SK-N-SH (cell line): ENCODE data around the gene NAXD.

Experiments
- CHD2 ChIP-seq: fragments of 150-350 bp; IDR thresholded peaks from 2 replicates; pipeline ENCODE4 v1.6.1; 2018; ENCODE audit warnings: low read length; ENCODE audit not compliant: partially characterized antibody
- EP300 ChIP-seq, 2 experiments: IDR thresholded peaks; 2 replicates each; pipeline versions ENCODE4 v1.4.0 to v1.6.1; 2012; ENCODE audit warnings: borderline replicate concordance in 1 of 2, low read depth in 1 of 2, low read length in 1 of 2
- EZH2phosphoT487 ChIP-seq: fragments of 200-600 bp; sonication (generic); IDR thresholded peaks from 2 replicates; pipeline ENCODE4 v1.6.1; 2017; ENCODE audit warnings: low read depth, mixed run types, mild to moderate bottlenecking, antibody characterized with exemption, moderate library complexity, borderline replicate concordance
- JUND ChIP-seq: IDR thresholded peaks from 2 replicates; pipeline ENCODE4 v1.4.0; 2012
- POLR2AphosphoS5 ChIP-seq: IDR thresholded peaks from 2 replicates; pipeline ENCODE4 v1.6.1; 2012; ENCODE audit warnings: low read depth, low read length
- RAD21 ChIP-seq: IDR thresholded peaks from 2 replicates; pipeline ENCODE4 v1.6.1; 2012; ENCODE audit warnings: mild to moderate bottlenecking, low read length
- REST ChIP-seq: IDR thresholded peaks from 2 replicates; pipeline ENCODE4 v1.6.1; 2012; ENCODE audit warnings: mild to moderate bottlenecking, low read depth, low read length, moderate library complexity
- RFX5 ChIP-seq: IDR thresholded peaks from 2 replicates; pipeline ENCODE4 v1.6.1; 2012; ENCODE audit warnings: mild to moderate bottlenecking, improper control_type of control experiment, low read length
- TAF1 ChIP-seq: IDR thresholded peaks from 2 replicates; pipeline ENCODE4 v1.6.1; 2012; ENCODE audit warnings: low read depth, mild to moderate bottlenecking, low read length, moderate library complexity, borderline replicate concordance
- TEAD4 ChIP-seq: IDR thresholded peaks from 2 replicates; pipeline ENCODE4 v1.4.0; 2012; ENCODE audit warnings: mild to moderate bottlenecking, borderline replicate concordance; ENCODE audit not compliant: insufficient read depth
- TF ChIP-seq, protein P1 (sequence below): fragments of 200-600 bp; sonication (generic); IDR thresholded peaks from 2 replicates; pipeline ENCODE4 v1.6.1; 2017; ENCODE audit warnings: antibody characterized with exemption, mild to moderate bottlenecking, moderate library complexity
- TF ChIP-seq, protein P2 (sequence below): IDR thresholded peaks from 2 replicates; pipeline ENCODE4 v1.4.0; 2012; ENCODE audit warnings: low read depth

DNA sequence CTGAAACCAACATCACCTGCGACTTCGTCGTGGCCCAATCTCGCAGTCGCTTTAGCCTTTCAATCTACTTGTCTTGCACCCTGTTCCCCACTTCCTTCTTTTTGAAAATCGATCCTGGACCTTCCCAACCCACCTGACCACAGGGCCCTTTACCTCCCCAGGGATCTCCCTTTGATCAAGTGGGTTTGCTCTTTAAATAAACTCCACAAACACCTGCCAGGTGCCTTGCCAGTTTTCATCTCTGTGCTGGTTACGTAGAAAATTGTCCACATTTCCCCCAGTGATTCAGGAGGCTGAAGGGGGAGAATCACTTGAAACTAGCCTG, 39.3 kb upstream of the NAXD start:
- TF ChIP-seq, protein P1, sequence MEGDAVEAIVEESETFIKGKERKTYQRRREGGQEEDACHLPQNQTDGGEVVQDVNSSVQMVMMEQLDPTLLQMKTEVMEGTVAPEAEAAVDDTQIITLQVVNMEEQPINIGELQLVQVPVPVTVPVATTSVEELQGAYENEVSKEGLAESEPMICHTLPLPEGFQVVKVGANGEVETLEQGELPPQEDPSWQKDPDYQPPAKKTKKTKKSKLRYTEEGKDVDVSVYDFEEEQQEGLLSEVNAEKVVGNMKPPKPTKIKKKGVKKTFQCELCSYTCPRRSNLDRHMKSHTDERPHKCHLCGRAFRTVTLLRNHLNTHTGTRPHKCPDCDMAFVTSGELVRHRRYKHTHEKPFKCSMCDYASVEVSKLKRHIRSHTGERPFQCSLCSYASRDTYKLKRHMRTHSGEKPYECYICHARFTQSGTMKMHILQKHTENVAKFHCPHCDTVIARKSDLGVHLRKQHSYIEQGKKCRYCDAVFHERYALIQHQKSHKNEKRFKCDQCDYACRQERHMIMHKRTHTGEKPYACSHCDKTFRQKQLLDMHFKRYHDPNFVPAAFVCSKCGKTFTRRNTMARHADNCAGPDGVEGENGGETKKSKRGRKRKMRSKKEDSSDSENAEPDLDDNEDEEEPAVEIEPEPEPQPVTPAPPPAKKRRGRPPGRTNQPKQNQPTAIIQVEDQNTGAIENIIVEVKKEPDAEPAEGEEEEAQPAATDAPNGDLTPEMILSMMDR, result no peak
- TF ChIP-seq, protein P2, sequence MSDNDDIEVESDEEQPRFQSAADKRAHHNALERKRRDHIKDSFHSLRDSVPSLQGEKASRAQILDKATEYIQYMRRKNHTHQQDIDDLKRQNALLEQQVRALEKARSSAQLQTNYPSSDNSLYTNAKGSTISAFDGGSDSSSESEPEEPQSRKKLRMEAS, result no peak
- TF ChIP-seq TEAD4 (no peak), JUND (no peak), EP300 (IDR thresholded peaks at IDR 0.05; ENCODE audit: borderline replicate concordance in 1 of 2, low read depth in 1 of 2, low read length in 1 of 2) (no peak), EZH2phosphoT487 (no peak), TAF1 (no peak), REST (no peak), RFX5 (no peak), CHD2 (no peak), RAD21 (no peak), POLR2AphosphoS5 (no peak)
